ENCODE results near the gene KRTAP4-3. TPM values are rescaled to one million over a fixed set of nuclear protein-coding genes. Genes with fewer than 3 reads are reported as not detected.
"Not testable (repeated sequence)": the region's sequence is repeated elsewhere in the genome, so short reads cannot be mapped to it uniquely, and the experiment has no call there.

KRTAP4-3 gene
- total RNA-seq, 2 experiments from 2014 or later = not detected

GRCh38 chr17:41148971-41149651 is 18.9 kb downstream of the KRTAP4-3 start:
- ATAC-seq; H3K27ac Mint-ChIP-seq; H3K4me1 Mint-ChIP-seq (ENCODE audit: low read depth); H3K4me3 Mint-ChIP-seq; H3K36me3 Mint-ChIP-seq (ENCODE audit: low read depth); H3K9me3 Mint-ChIP-seq (ENCODE audit: insufficient read depth); POLR2A ChIA-PET; H3K27me3 Mint-ChIP-seq (ENCODE audit: low read depth); DNase-seq: not testable (repeated sequence)
- CTCF ChIA-PET = interaction anchor here (0.6 kb wide), 1 partner anchor 39 kb away, joined by 3 read pairs; no protein-coding TSS in a partner anchor

GRCh38 chr17:41147531-41148204 is 20.4 kb downstream of the KRTAP4-3 start:
- Mint-ChIP-seq H3K4me1 (ENCODE audit: low read depth) (no peaks in the 10 kb centered on the region), H3K36me3 (ENCODE audit: low read depth) (no peaks in the 10 kb centered on the region), H3K9me3 (ENCODE audit: insufficient read depth) (peaks cover 4% of the 10 kb centered on the region), H3K27me3 (ENCODE audit: low read depth) (no peaks in the 10 kb centered on the region), H3K27ac (no peak overlapping the region), H3K4me3 (no peak overlapping the region)
- ATAC-seq = no peak
- ChIA-PET POLR2A (no interaction called here), CTCF (no interaction called here)
- DNase-seq = no peak

- Mint-ChIP-seq H3K27ac (no peak overlapping the region), H3K36me3 (ENCODE audit: low read depth) (no peaks in the 10 kb centered on the region), H3K9me3 (ENCODE audit: insufficient read depth) (peaks cover 10% of the 10 kb centered on the region), H3K4me1 (ENCODE audit: low read depth) (no peaks in the 10 kb centered on the region), H3K4me3 (no peak overlapping the region), H3K27me3 (ENCODE audit: low read depth) (no peaks in the 10 kb centered on the region)
- ATAC-seq = no peak
- ChIA-PET POLR2A (no interaction called here), CTCF (no interaction called here)
- DNase-seq = no peak
These were observed 22.8 kb downstream of the KRTAP4-3 start for GRCh38 chr17:41145261-41145660.

- ChIA-PET CTCF (no interaction called here), POLR2A (no interaction called here)
- ATAC-seq = no peak
These were observed 23.2 kb downstream of the KRTAP4-3 start for GRCh38 chr17:41144846-41145245.

GRCh38 chr17:41141361-41141760 is 26.7 kb downstream of the KRTAP4-3 start:
- POLR2A ChIA-PET = no interaction called here
- ATAC-seq (no peak), DNase-seq (no peak)
- CTCF ChIA-PET = no interaction called here
- Mint-ChIP-seq H3K36me3 (ENCODE audit: low read depth) (peaks cover 3% of the 10 kb centered on the region), H3K27me3 (ENCODE audit: low read depth) (no peaks in the 10 kb centered on the region), H3K27ac (no peak overlapping the region), H3K4me3 (no peak overlapping the region), H3K9me3 (ENCODE audit: insufficient read depth) (peaks cover 10% of the 10 kb centered on the region), H3K4me1 (ENCODE audit: low read depth) (no peaks in the 10 kb centered on the region)

More at GRCh38 chr17:41144846-41145245, 23.2 kb downstream of the KRTAP4-3 start:
- Mint-ChIP-seq H3K4me1 (ENCODE audit: low read depth) (no peaks in the 10 kb centered on the region), H3K4me3 (no peak overlapping the region), H3K27ac (no peak overlapping the region), H3K9me3 (ENCODE audit: insufficient read depth) (peaks cover 10% of the 10 kb centered on the region), H3K36me3 (ENCODE audit: low read depth) (no peaks in the 10 kb centered on the region), H3K27me3 (ENCODE audit: low read depth) (no peaks in the 10 kb centered on the region)
- DNase-seq = no peak

- Mint-ChIP-seq H3K9me3 (ENCODE audit: insufficient read depth) (peaks cover 10% of the 10 kb centered on the region), H3K4me1 (ENCODE audit: low read depth) (no peaks in the 10 kb centered on the region), H3K27ac (no peak within 1 kb of the TSS), H3K4me3 (no peak within 1 kb of the TSS), H3K27me3 (ENCODE audit: low read depth) (no peaks in the 10 kb centered on the region), H3K36me3 (ENCODE audit: low read depth) (peaks cover 3% of the 10 kb centered on the region)
- ATAC-seq (no peak), DNase-seq (no peak)
- ChIA-PET POLR2A (no interaction called here), CTCF (no interaction called here)
These were observed 27.5 kb downstream of the KRTAP4-3 start, which contains the start of gene KRTAP4-6 for GRCh38 chr17:41140360-41141131. Gene KRTAP4-6 (minus strand): TSS chr17:41140544. CDS start chr17:41140487, 57 bp downstream.

GRCh38 chr17:41139865-41140264 is 28.2 kb downstream of the KRTAP4-3 start:
- CTCF ChIA-PET; H3K4me1 Mint-ChIP-seq (ENCODE audit: low read depth); ATAC-seq; H3K27ac Mint-ChIP-seq; POLR2A ChIA-PET; H3K27me3 Mint-ChIP-seq (ENCODE audit: low read depth); H3K36me3 Mint-ChIP-seq (ENCODE audit: low read depth); DNase-seq; H3K4me3 Mint-ChIP-seq: not testable (repeated sequence)
- H3K9me3 Mint-ChIP-seq (ENCODE audit: insufficient read depth) = peaks cover 10% of the 10 kb centered on the region

GRCh38 chr17:41133880-41134735 is 33.9 kb downstream of the KRTAP4-3 start:
- Mint-ChIP-seq H3K4me3 (no peak overlapping the region), H3K36me3 (ENCODE audit: low read depth) (no peaks in the 10 kb centered on the region)

GRCh38 chr17:41131979-41132378 is 36.0 kb downstream of the KRTAP4-3 start:
- CTCF ChIA-PET = no interaction called here
- DNase-seq (no peak), ATAC-seq (no peak)
- Mint-ChIP-seq H3K27me3 (ENCODE audit: low read depth) (no peaks in the 10 kb centered on the region), H3K9me3 (ENCODE audit: insufficient read depth) (no peaks in the 10 kb centered on the region), H3K4me1 (ENCODE audit: low read depth) (peaks cover 3% of the 10 kb centered on the region), H3K36me3 (ENCODE audit: low read depth) (no peaks in the 10 kb centered on the region), H3K4me3 (no peak overlapping the region), H3K27ac (no peak overlapping the region)
- POLR2A ChIA-PET = no interaction called here

More at GRCh38 chr17:41133880-41134735, 33.9 kb downstream of the KRTAP4-3 start:
- H3K27me3 Mint-ChIP-seq (ENCODE audit: low read depth) = no peaks in the 10 kb centered on the region
- POLR2A ChIA-PET = no interaction called here
- H3K9me3 Mint-ChIP-seq (ENCODE audit: insufficient read depth) = no peaks in the 10 kb centered on the region
- no peak for ATAC-seq
- CTCF ChIA-PET = no interaction called here
- no peak overlapping the region for H3K27ac Mint-ChIP-seq
- no peak for DNase-seq
- peaks cover 3% of the 10 kb centered on the region for H3K4me1 Mint-ChIP-seq (ENCODE audit: low read depth)

- ATAC-seq (no peak), DNase-seq (no peak)
- Mint-ChIP-seq H3K27me3 (ENCODE audit: low read depth) (no peaks in the 10 kb centered on the region), H3K9me3 (ENCODE audit: insufficient read depth) (no peaks in the 10 kb centered on the region), H3K36me3 (ENCODE audit: low read depth) (no peaks in the 10 kb centered on the region), H3K4me1 (ENCODE audit: low read depth) (peaks cover 21% of the 10 kb centered on the region), H3K27ac (no peak overlapping the region), H3K4me3 (no peak overlapping the region)
- CTCF ChIA-PET = no interaction called here
- POLR2A ChIA-PET = no interaction called here
These were observed 40.6 kb downstream of the KRTAP4-3 start for GRCh38 chr17:41127371-41127770.

- no peak for ATAC-seq
- no peak for DNase-seq
- Mint-ChIP-seq H3K27ac (no peak overlapping the region), H3K27me3 (ENCODE audit: low read depth) (no peaks in the 10 kb centered on the region), H3K9me3 (ENCODE audit: insufficient read depth) (no peaks in the 10 kb centered on the region), H3K4me3 (no peak overlapping the region), H3K36me3 (ENCODE audit: low read depth) (no peaks in the 10 kb centered on the region), H3K4me1 (ENCODE audit: low read depth) (peaks cover 21% of the 10 kb centered on the region)
- CTCF ChIA-PET = no interaction called here
- POLR2A ChIA-PET = no interaction called here
These were observed 41.6 kb downstream of the KRTAP4-3 start for GRCh38 chr17:41126412-41126811.
